ENCODE data around the gene DSG3. TPM values are rescaled to one million over a fixed set of nuclear protein-coding genes. Genes with fewer than 3 reads are reported as not detected.

The DSG3 gene
- total RNA-seq, 1 donor from 2014 or later: 0.12 TPM

- ATAC-seq: peak; percentile 50
- no peaks in the 10 kb centered on the region for H3K4me1 ChIP-seq
- no peaks in the 10 kb centered on the region for H3K36me3 ChIP-seq
- no peak for TF ChIP-seq CTCF (IDR thresholded peaks at IDR 0.05)
- H3K4me3 ChIP-seq: no peak overlapping the region
- no peak for DNase-seq
- intact Hi-C loops (cut with DNase I): no loop called here
- no peaks in the 10 kb centered on the region for H3K9me3 ChIP-seq
- no peak overlapping the region for H3K27ac ChIP-seq
- no peaks in the 10 kb centered on the region for H3K27me3 ChIP-seq
Measured at GRCh38 chr18:31419457-31419932, 28.0 kb upstream of the DSG3 start.

GRCh38 chr18:31420032-31420431, 27.5 kb upstream of the DSG3 start:
- Histone ChIP-seq H3K4me1 (no peaks in the 10 kb centered on the region), H3K27ac (no peak overlapping the region), H3K9me3 (no peaks in the 10 kb centered on the region), H3K4me3 (no peak overlapping the region), H3K27me3 (no peaks in the 10 kb centered on the region), H3K36me3 (no peaks in the 10 kb centered on the region)
- no peak for DNase-seq
- intact Hi-C loops (cut with DNase I): no loop called here
- no peak for TF ChIP-seq CTCF (IDR thresholded peaks at IDR 0.05)
- ATAC-seq: no peak

GRCh38 chr18:31420524-31420923, 27.0 kb upstream of the DSG3 start:
- intact Hi-C loops (cut with DNase I): no loop called here
- ATAC-seq (no peak), DNase-seq (no peak)
- H3K9me3 ChIP-seq: no peaks in the 10 kb centered on the region
- no peaks in the 10 kb centered on the region for H3K36me3 ChIP-seq
- no peak overlapping the region for H3K27ac ChIP-seq
- H3K4me3 ChIP-seq: no peak overlapping the region
- no peaks in the 10 kb centered on the region for H3K4me1 ChIP-seq
- no peak for TF ChIP-seq CTCF (IDR thresholded peaks at IDR 0.05)
- H3K27me3 ChIP-seq: no peaks in the 10 kb centered on the region

GRCh38 chr18:31424383-31424988, 23.1 kb upstream of the DSG3 start:
- Histone ChIP-seq H3K27me3 (no peaks in the 10 kb centered on the region), H3K27ac (no peak overlapping the region), H3K4me1 (no peaks in the 10 kb centered on the region), H3K36me3 (no peaks in the 10 kb centered on the region), H3K9me3 (no peaks in the 10 kb centered on the region), H3K4me3 (no peak overlapping the region)
- intact Hi-C loops (cut with DNase I): no loop called here
- peak; percentile 42 for TF ChIP-seq CTCF (IDR thresholded peaks at IDR 0.05)
- ATAC-seq (peak; percentile 67), DNase-seq (no peak)

GRCh38 chr18:31426021-31426420, 21.5 kb upstream of the DSG3 start:
- intact Hi-C loops (cut with DNase I): no loop called here
- Histone ChIP-seq H3K27me3 (no peaks in the 10 kb centered on the region), H3K4me1 (no peaks in the 10 kb centered on the region), H3K4me3 (no peak overlapping the region), H3K36me3 (no peaks in the 10 kb centered on the region), H3K9me3 (no peaks in the 10 kb centered on the region), H3K27ac (no peak overlapping the region)
- no peak for TF ChIP-seq CTCF (IDR thresholded peaks at IDR 0.05)
- ATAC-seq: no peak
- no peak for DNase-seq
